GM12892 (cell line): Measurements from ENCODE around the gene NEK6.
A peak's percentile ranks its signal among the peaks of the same experiment; 100 is the strongest.

ENCODE experiments used
- DNase-seq: peaks from one replicate; pipeline ENCODE4 v3.0.0; 2011; ENCODE audit not compliant: insufficient read length
- FAIRE-seq: peaks from 2 replicates; lab custom pipeline; 2011; peaks lifted over from hg19 to GRCh38; lab: Jason Lieb, UNC
- POLR2A ChIP-seq: IDR thresholded peaks from 2 replicates; pipeline ENCODE4 v1.6.1; 2011; ENCODE audit warnings: low read depth, low read length, control low read depth
- POLR2AphosphoS5 ChIP-seq: IDR thresholded peaks from 2 replicates; pipeline ENCODE4 v1.6.1; 2011; ENCODE audit warnings: low read depth, low read length, control low read depth
- TAF1 ChIP-seq: IDR thresholded peaks from 2 replicates; pipeline ENCODE4 v1.6.1; 2011; ENCODE audit warnings: low read depth, mild to moderate bottlenecking, control low read depth, low read length, borderline replicate concordance

The NEK6 gene

GRCh38 chr9:124321416-124321815 lies 63.7 kb downstream of the NEK6 start:
- no peak for FAIRE-seq
- no peak for TF ChIP-seq TAF1
- TF ChIP-seq POLR2AphosphoS5: no peak
- TF ChIP-seq POLR2A: no peak
- no peak for DNase-seq

GRCh38 chr9:124321935-124322334 lies 64.2 kb downstream of the NEK6 start:
- FAIRE-seq (no peak), DNase-seq (no peak)
- TF ChIP-seq POLR2A (no peak), POLR2AphosphoS5 (no peak), TAF1 (no peak)

- no peak for DNase-seq
- no peak for FAIRE-seq
- TF ChIP-seq POLR2A (no peak), TAF1 (no peak), POLR2AphosphoS5 (no peak)
Measured at GRCh38 chr9:124322618-124323432, 65.1 kb downstream of the NEK6 start.

- TF ChIP-seq TAF1: no peak
- no peak for TF ChIP-seq POLR2A
- no peak for TF ChIP-seq POLR2AphosphoS5
- no peak for DNase-seq
- no peak for FAIRE-seq
Measured at GRCh38 chr9:124323904-124324303, 66.2 kb downstream of the NEK6 start.

GRCh38 chr9:124325816-124326215 lies 68.1 kb downstream of the NEK6 start:
- no peak for TF ChIP-seq POLR2A
- TF ChIP-seq TAF1: no peak
- no peak for TF ChIP-seq POLR2AphosphoS5
- FAIRE-seq (no peak), DNase-seq (no peak)

GRCh38 chr9:124326378-124326777 lies 68.6 kb downstream of the NEK6 start:
- FAIRE-seq: no peak
- TF ChIP-seq TAF1 (no peak), POLR2A (no peak), POLR2AphosphoS5 (no peak)
- DNase-seq: no peak

GRCh38 chr9:124327491-124327890 lies 69.7 kb downstream of the NEK6 start:
- TF ChIP-seq POLR2AphosphoS5 (no peak), POLR2A (no peak), TAF1 (no peak)
- FAIRE-seq: no peak
- DNase-seq: no peak

GRCh38 chr9:124328285-124328684 lies 70.5 kb downstream of the NEK6 start:
- FAIRE-seq (no peak), DNase-seq (no peak)
- no peak for TF ChIP-seq TAF1
- TF ChIP-seq POLR2AphosphoS5: no peak
- no peak for TF ChIP-seq POLR2A

- FAIRE-seq (no peak), DNase-seq (no peak)
- TF ChIP-seq POLR2AphosphoS5: no peak
- no peak for TF ChIP-seq POLR2A
- no peak for TF ChIP-seq TAF1
Measured at GRCh38 chr9:124329206-124329792, 71.5 kb downstream of the NEK6 start.

GRCh38 chr9:124330011-124330697 lies 72.4 kb downstream of the NEK6 start:
- DNase-seq (no peak), FAIRE-seq (no peak)
- TF ChIP-seq POLR2AphosphoS5 (no peak), TAF1 (no peak), POLR2A (no peak)

- DNase-seq: no peak
- TF ChIP-seq POLR2AphosphoS5 (no peak), POLR2A (peak; percentile 40; the same call in 1 of the 2 replicates)
- FAIRE-seq: no peak
Measured at GRCh38 chr9:124331580-124331979, 73.8 kb downstream of the NEK6 start.

- FAIRE-seq (no peak), DNase-seq (no peak)
- TF ChIP-seq POLR2A (no peak), TAF1 (no peak), POLR2AphosphoS5 (no peak)
Measured at GRCh38 chr9:124332361-124333202, 74.8 kb downstream of the NEK6 start.
